Activated T-helper 1 cell treated with Interleukin-2 at 50 U/mL for 16 hours (primary cell): ENCODE measurements around the gene SLC35E1.

Source experiments
- DNase-seq: peaks from one replicate; pipeline ENCODE4 v3.0.0-alpha.2; 2020; ENCODE audit warnings: low read depth

Gene SLC35E1

DNA sequence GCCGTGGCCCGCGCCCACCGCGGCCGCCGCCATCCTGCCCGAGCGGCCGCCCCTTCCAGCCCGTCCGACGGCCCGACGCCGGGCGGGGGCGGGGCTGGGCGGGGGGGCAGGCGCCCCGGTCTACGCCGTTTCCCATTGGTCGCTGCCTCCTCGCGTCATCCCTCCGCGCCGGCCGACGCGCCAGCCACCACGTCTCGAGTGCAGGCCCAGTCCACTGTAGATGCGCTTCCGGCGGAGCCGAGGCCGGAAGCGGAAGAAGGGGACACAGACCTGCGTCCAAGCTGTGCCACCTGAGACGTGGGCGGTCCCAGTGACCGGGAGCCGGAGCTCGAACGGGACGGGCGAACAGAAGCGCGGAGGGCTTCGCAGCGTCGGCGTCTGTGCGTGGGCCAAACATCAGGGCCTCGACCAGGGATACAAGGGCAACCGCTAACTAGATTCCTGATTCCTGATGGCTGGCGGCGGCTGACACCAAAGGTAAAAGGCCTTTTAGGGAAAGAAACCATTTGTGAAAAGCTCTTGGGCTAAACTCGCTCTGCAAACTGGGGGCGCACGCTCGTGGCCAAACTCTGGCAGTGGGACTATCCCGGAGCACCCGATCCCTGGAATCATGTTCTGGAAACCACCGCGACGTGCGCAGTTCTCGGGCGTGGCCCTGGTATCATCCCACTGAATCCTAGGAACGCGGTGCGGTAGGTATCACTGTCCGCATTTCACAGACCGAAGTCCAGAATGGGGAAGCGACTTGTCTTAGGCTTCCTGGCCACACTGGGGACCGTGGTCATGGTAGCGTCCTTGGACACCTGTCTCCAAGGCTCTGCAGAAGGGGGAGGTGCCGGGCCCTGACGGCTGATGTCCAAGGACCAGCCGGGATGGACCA is at the start of gene SLC35E1:
Gene SLC35E1 (minus strand): TSS at position 84 of the 880 bp plus-strand sequence. CDS start 51 bp downstream, at position 33.
- DNase-seq = peak; percentile 87

GRCh38 chr19:16621165-16621800 is 49.1 kb upstream of the SLC35E1 start:
- DNase-seq = no peak

DNA sequence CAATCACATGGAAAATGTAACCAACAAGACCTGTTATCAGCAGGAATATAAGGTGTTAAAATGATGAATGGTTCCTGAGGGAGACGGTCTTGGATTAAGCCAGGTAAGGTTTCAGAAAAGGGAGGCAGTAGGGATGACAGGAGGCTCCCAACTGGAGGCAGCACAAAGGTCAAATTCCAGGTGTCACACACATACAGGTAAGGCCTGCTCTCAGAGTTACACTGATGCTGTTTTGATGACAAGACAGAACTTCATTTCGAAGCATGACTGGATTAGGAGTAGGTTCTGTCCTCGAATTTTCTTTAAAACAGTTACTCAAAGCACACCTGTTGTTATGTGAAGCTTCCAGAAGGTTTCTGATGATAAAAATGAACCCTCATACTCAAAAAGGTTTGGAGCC is 48.4 kb upstream of the SLC35E1 start:
- no peak for DNase-seq

GRCh38 chr19:16620018-16620417 is 47.8 kb upstream of the SLC35E1 start:
- DNase-seq = no peak

DNA sequence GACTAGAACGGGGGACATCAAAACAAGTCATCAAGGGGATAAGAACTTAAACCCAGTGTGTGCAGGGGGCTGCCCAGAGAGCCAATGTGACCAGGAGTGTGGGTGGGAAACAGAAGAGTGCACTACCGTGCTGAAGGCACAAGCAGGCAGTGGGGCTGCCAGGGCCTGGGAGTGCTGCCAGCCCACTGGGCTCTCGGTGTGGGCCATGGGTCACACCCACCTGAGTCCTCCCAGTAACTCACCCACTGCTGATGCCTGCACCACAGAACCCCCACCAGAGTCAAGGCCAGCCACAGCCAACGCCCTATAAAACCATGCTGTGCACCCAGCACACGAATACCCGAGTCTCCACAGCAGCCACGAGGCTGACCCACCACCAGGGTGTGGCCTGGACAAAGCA is 47.2 kb upstream of the SLC35E1 start:
- DNase-seq = no peak

DNA sequence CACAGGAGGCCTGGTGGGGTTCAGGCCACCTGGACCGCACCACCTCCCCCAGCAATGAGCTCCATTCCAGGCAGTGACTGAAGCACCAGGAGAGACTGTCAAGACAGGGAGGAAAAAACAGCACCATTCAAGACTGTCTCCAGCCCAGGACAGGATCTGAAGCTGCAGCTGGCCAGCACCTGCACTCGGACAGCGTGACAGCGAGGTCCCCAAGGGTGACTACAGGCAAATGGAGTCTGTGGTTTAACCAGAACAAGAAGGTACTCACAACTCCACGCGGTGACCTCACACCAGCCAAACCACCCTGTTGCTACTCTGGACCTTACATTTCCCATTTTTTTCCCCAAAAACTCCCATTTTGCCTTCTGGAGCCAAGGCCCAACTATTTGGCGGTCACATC is 46.0 kb upstream of the SLC35E1 start:
- DNase-seq = no peak

DNA sequence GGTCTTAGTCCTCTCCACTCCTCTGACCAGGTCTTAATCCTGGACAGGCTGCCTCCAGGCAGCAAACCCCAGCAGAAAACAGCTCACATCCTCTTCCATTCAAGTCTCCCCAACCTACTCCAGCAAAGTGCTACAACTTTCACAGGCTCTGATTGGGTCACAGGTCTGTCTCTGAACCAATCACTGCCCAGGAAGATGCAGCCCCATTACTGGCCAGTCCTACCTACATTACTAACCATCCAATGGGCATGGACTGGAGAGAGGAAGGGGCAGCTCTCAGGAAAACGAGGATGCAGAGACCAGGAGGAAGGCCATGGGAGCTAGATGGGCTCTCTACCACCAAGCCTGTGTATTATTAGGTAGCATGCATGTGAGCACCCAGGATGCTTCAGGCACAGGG is 43.6 kb upstream of the SLC35E1 start:
- no peak for DNase-seq

- no peak for DNase-seq
Measured at GRCh38 chr19:16614941-16615340, 42.7 kb upstream of the SLC35E1 start.

GRCh38 chr19:16613841-16614240 is 41.6 kb upstream of the SLC35E1 start:
- DNase-seq = no peak

- DNase-seq = no peak
Measured at GRCh38 chr19:16612636-16613035, 40.4 kb upstream of the SLC35E1 start.

GRCh38 chr19:16611121-16611520 is 38.9 kb upstream of the SLC35E1 start:
- no peak for DNase-seq

GRCh38 chr19:16609511-16610200 is 37.4 kb upstream of the SLC35E1 start:
- no peak for DNase-seq

- DNase-seq = no peak
Measured at GRCh38 chr19:16608290-16608739, 36.1 kb upstream of the SLC35E1 start.

GRCh38 chr19:16607819-16608218 is 35.6 kb upstream of the SLC35E1 start:
- DNase-seq = no peak

GRCh38 chr19:16605553-16605994 is 33.4 kb upstream of the SLC35E1 start:
- DNase-seq = no peak

- no peak for DNase-seq
Measured at GRCh38 chr19:16605115-16605514, 32.9 kb upstream of the SLC35E1 start.

- no peak for DNase-seq
Measured at GRCh38 chr19:16604615-16605014, 32.4 kb upstream of the SLC35E1 start.

DNA sequence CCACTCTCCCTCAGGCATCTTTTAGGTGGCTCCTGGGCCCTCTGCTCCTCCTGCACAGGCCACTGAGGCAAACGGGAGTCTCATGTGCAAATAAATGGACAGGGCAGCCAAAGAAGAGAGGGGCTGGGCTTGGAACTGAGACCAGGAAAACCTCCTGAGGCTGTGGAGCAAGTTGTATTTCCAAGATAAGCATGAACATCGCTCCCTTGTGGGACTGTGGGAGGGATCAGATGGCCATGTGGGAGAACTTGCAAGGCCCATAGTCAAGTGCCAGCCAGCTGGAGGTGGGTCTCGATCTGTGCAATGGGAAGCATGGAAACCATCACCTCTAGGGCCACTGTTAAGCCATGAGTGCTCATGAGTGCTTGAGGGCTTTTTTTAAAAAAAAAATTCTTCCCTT is 30.9 kb upstream of the SLC35E1 start:
- no peak for DNase-seq

GRCh38 chr19:16601378-16602052 is 29.3 kb upstream of the SLC35E1 start:
- no peak for DNase-seq

GRCh38 chr19:16600824-16601223 is 28.6 kb upstream of the SLC35E1 start:
- DNase-seq = no peak

DNA sequence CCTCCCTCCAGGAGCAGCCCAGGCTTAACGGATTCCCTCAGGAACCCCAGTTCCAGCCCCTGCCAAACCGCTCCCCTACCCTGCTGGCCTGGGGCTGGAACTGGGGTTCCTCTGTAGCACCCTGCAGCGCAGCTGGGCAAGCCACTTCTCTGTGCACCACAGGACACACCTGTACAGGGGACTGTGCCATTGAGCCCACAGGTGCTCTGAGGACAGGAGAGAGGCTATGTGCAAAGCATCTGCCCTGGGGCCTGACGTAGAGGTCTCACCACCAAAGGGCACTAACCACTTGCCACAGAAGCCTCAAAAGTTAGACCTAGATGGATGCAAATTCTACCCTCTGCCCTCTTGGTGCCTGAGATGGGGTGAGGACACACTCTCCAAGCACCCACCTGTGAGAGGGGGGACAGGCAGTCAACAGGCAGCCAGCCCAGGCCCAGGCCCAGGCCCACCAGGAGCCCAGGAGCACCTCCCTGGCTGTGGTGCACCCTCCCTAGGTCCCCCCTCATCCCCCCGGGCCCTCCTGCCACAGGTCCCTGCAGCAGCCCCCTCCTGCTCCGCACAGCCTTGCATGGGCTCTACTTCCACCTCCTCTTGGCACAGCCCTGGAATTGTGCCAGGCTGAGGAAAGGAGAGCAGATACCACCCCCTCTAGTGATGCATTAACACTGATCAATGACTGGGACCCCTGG is 27.6 kb upstream of the SLC35E1 start:
- DNase-seq = no peak

DNA sequence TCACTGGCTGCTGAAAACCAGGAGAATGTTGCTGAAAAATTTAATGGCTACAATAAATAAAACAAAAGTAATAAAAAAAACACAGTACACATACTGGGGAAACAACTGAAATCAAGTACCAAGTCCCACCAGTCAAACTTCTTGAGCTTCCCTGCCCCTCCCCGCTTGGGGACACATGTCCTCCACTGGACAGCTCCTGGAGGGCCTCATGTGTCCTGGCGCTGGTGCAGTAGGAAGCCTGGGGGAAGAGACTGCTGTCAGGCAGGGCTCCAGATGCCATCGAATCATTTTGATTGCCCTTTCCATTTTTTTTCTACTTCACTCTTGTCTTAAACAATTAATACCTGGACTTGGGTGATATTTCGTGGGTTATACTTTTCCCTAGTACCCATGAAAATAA is 26.6 kb upstream of the SLC35E1 start:
- no peak for DNase-seq
